Measurements from ENCODE around the gene MRPL14. TPM values are rescaled to one million over a fixed set of nuclear protein-coding genes. Genes with fewer than 3 reads are reported as not detected.
A peak's percentile ranks its signal among the peaks of the same experiment; 100 is the strongest.

MRPL14 gene
- total and polyA plus RNA-seq, 2 of the 8 experiments (the other 6 are each of a cell fraction or from before 2014, with no cell fraction given): 82.0 to 97.1 TPM

DNA sequence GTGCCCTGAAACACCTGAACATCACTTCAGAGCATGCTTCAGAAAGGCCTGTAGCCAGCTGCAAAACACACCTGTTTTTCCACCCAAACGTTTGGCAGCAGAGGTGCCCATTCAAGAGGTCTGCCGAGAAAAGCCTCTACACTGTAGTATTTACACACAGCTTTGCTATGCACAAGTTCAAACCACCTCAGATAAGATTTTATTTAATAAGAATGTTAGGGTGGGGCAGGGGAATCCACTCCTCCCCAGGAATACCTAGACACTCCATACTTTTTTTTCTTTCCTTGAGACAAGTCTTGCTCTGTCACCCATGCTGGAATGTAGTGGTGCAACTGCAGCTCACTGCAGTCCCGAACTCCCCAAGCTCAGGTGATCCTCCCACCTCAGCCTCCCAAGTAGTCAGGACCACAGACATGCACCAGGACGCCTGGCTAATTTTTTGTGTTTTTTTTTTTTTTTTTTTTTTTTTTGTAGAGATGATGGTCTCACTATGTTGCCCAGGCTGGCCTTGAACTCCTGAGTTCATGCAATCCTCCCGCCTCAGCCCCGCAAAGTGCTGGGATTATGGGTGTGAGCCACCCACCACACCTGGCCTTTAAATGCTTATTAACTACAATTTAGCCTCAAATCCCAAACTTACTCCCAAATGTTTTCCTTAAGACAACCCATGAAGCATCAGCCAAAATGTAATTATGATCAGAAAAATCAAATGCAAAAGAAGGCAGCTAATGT lies 9.7 kb downstream of the MRPL14 start:
- Histone ChIP-seq H3K9ac (replicated peaks in 1 of 4; ENCODE audit: extremely low read depth in 1 of 4, low read depth in 3 of 4, low read length in 3 of 4) (no peak overlapping the region), H3K4ac (replicated peaks; ENCODE audit: insufficient read length, low read depth, low read length) (no peak overlapping the region), H3K56ac (replicated peaks; ENCODE audit: insufficient read length, low read depth, low read length) (no peak overlapping the region), H3K79me2 (ENCODE audit: control insufficient read depth in 1 of 2, insufficient read depth in 2 of 2, low read length in 2 of 2) (peaks cover 33 to 74% of the 10 kb centered on the region in 2 experiments), H4K20me1 (replicated peaks in 1 of 2; ENCODE audit: control insufficient read depth in 1 of 2, insufficient read depth in 2 of 2, low read length in 2 of 2) (peaks cover 20 to 23% of the 10 kb centered on the region in 2 experiments), H3K27me3 (replicated peaks in 1 of 4; ENCODE audit: control insufficient read depth in 3 of 4, extremely low read depth in 1 of 4, insufficient read depth in 3 of 4, low read length in 3 of 4) (no peaks in the 10 kb centered on the region), H4K91ac (replicated peaks; ENCODE audit: insufficient read length, low read length) (no peak overlapping the region), H2AFZ (ENCODE audit: low read length) (no peak overlapping the region), H3K36me3 (ENCODE audit: control insufficient read depth in 2 of 4, insufficient read depth in 4 of 4, low read length in 3 of 4) (peaks cover 5 to 22% (median 11%) of the 10 kb centered on the region in 4 experiments; a peak in 7 of 8 replicates), H3K9me3 (ENCODE audit: insufficient read depth in 2 of 2, low read depth in 1 of 2, low read length in 1 of 2) (no peaks in the 10 kb centered on the region), H4K5ac (ENCODE audit: insufficient read length, low read depth, low read length) (no peak overlapping the region), H2AK5ac (ENCODE audit: low read depth, low read length) (no peak overlapping the region), H3K23me2 (ENCODE audit: low read depth, low read length) (no peaks in the 10 kb centered on the region), H3K14ac (ENCODE audit: insufficient read length) (no peak overlapping the region), H2BK5ac (ENCODE audit: low read depth, low read length) (no peak overlapping the region), H3K4me2 (ENCODE audit: insufficient read depth in 1 of 2, low read depth in 2 of 2, low read length in 2 of 2) (no peak overlapping the region), H3K4me3 (ENCODE audit: extremely low read depth in 1 of 4, insufficient read depth in 2 of 4, low read depth in 3 of 4, low read length in 4 of 4) (no peak overlapping the region), H2BK15ac (ENCODE audit: low read length) (no peak overlapping the region), H3K18ac (ENCODE audit: extremely low read depth, low read length) (no peak overlapping the region), H3K27ac (ENCODE audit: low read depth, low read length) (peak overlapping the region; percentile 39; the same call in 1 of the 2 replicates), H2BK12ac (ENCODE audit: low read depth, low read length) (no peak overlapping the region), H2BK20ac (ENCODE audit: low read length) (no peak overlapping the region), H3K23ac (ENCODE audit: insufficient read length) (no peak overlapping the region), H2BK120ac (replicated peaks; ENCODE audit: low read depth, low read length) (no peak overlapping the region), H3K79me1 (ENCODE audit: low read depth, low read length) (peaks cover 13% of the 10 kb centered on the region), H3K4me1 (replicated peaks in 1 of 4; ENCODE audit: control insufficient read depth in 3 of 4, insufficient read depth in 4 of 4, low read length in 3 of 4) (peaks cover 0 to 7% (median 2%) of the 10 kb centered on the region in 4 experiments; a peak in 3 of 7 replicates), H4K8ac (ENCODE audit: extremely low read depth, insufficient read depth, low read length) (no peak overlapping the region)
- POLR2A ChIA-PET (ENCODE audit: partially characterized antibody): interaction anchor here (0.6 to 1.8 kb wide), 7 partner anchors 9 to 947 kb away, joined by 3 to 5 read pairs (median 3); partner anchors contain the start of genes GTPBP2 and HSP90AB1
- DNase-seq (ENCODE audit: low read depth in 1 of 2, low spot score in 2 of 2) (no peak), FAIRE-seq (no peak)
- WGBS, 2 experiments (ENCODE audit: extremely low coverage in 1 of 2, insufficient coverage in 1 of 2, insufficient read length in 1 of 2, insufficient replicate concordance in 2 of 2, low coverage in 1 of 2, low lambda C conversion rate in 2 of 2, missing lambda C conversion rate in 1 of 2): 99% methylated on average over 6 of the region's 6 CpGs; no CpG with 5 or more reads in 1 of the 2 experiments
- CTCF ChIA-PET (ENCODE audit: partially characterized antibody): interaction anchor here (0.6 to 22.5 kb wide), 10 partner anchors 16 to 247 kb away, joined by 3 to 255 read pairs (median 3); partner anchors contain the start of gene AARS2
- TF ChIP-seq FOSL1 (IDR thresholded peaks at IDR 0.05; ENCODE audit: insufficient read depth, low read depth, low read length) (no peak), KDM1A (IDR thresholded peaks at IDR 0.05; ENCODE audit: borderline replicate concordance, low read length) (no peak), MAFK (IDR thresholded peaks at IDR 0.05; ENCODE audit: low read depth, low read length) (no peak), SIX5 (IDR thresholded peaks at IDR 0.05; ENCODE audit: low read depth, low read length) (no peak), CREB1 (IDR thresholded peaks at IDR 0.05) (no peak)
- TF ChIP-seq, protein P1, sequence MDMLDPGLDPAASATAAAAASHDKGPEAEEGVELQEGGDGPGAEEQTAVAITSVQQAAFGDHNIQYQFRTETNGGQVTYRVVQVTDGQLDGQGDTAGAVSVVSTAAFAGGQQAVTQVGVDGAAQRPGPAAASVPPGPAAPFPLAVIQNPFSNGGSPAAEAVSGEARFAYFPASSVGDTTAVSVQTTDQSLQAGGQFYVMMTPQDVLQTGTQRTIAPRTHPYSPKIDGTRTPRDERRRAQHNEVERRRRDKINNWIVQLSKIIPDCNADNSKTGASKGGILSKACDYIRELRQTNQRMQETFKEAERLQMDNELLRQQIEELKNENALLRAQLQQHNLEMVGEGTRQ (IDR thresholded peaks at IDR 0.05; ENCODE audit: low read length): no peak
- TF ChIP-seq, protein P2, sequence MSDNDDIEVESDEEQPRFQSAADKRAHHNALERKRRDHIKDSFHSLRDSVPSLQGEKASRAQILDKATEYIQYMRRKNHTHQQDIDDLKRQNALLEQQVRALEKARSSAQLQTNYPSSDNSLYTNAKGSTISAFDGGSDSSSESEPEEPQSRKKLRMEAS (IDR thresholded peaks at IDR 0.05): no peak
- TF ChIP-seq, protein P3, sequence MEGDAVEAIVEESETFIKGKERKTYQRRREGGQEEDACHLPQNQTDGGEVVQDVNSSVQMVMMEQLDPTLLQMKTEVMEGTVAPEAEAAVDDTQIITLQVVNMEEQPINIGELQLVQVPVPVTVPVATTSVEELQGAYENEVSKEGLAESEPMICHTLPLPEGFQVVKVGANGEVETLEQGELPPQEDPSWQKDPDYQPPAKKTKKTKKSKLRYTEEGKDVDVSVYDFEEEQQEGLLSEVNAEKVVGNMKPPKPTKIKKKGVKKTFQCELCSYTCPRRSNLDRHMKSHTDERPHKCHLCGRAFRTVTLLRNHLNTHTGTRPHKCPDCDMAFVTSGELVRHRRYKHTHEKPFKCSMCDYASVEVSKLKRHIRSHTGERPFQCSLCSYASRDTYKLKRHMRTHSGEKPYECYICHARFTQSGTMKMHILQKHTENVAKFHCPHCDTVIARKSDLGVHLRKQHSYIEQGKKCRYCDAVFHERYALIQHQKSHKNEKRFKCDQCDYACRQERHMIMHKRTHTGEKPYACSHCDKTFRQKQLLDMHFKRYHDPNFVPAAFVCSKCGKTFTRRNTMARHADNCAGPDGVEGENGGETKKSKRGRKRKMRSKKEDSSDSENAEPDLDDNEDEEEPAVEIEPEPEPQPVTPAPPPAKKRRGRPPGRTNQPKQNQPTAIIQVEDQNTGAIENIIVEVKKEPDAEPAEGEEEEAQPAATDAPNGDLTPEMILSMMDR (IDR thresholded peaks at IDR 0.05; ENCODE audit: control extremely low read depth in 1 of 3, insufficient read depth in 1 of 3, low read depth in 1 of 3, low read length in 3 of 3): no peak
